ENCODE results near the gene DCTD. TPM values are rescaled to one million over a fixed set of nuclear protein-coding genes. Genes with fewer than 3 reads are reported as not detected.

The DCTD gene
- total RNA-seq, 1 donor = 110 TPM

DNA sequence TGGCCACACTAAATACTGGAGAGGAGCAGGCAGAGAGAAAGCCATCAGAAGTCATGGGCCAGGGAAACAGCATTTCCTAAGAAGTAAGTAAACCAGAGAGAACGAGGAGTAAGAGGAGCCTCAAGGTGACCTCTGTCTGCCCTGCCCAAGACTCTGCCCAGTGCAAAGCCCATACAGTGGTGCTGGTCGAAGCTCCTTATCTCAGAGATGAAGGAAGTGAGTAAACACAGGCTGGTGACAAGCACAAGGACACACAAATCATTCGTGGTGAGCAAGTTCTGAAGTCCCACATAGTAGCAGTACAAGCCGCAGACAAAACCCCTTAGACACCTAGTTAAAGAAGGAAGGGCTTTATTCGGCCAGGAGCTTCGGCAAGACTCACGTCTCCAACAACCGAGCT lies 62.7 kb downstream of the DCTD start:
- H3K4me1 ChIP-seq (ENCODE audit: insufficient read depth, low read length) = no peaks in the 10 kb centered on the region
- no peaks in the 10 kb centered on the region for H3K79me2 ChIP-seq (ENCODE audit: insufficient read depth, low read length)
- no peaks in the 10 kb centered on the region for H4K20me1 ChIP-seq (ENCODE audit: insufficient read depth, low read length)
- TF ChIP-seq CTCF (IDR thresholded peaks at IDR 0.05; ENCODE audit: extremely low read depth, low read depth, low read length) = no peak
- no peak for DNase-seq (ENCODE audit: insufficient read length, low spot score, missing footprints)
- no peak overlapping the region for H3K4me2 ChIP-seq (ENCODE audit: insufficient read depth, low read length)
- H3K36me3 ChIP-seq (ENCODE audit: insufficient read depth, low read length) = no peaks in the 10 kb centered on the region
- no peak overlapping the region for H3K27ac ChIP-seq (ENCODE audit: low read depth, low read length)
- no peak overlapping the region for H2AFZ ChIP-seq (ENCODE audit: low read length)
- no peaks in the 10 kb centered on the region for H3K27me3 ChIP-seq (ENCODE audit: insufficient read depth, low read length)
- no peaks in the 10 kb centered on the region for H3K9me3 ChIP-seq (ENCODE audit: low read depth, low read length)
- no peak overlapping the region for H3K4me3 ChIP-seq (ENCODE audit: insufficient read depth, low read length)

DNA sequence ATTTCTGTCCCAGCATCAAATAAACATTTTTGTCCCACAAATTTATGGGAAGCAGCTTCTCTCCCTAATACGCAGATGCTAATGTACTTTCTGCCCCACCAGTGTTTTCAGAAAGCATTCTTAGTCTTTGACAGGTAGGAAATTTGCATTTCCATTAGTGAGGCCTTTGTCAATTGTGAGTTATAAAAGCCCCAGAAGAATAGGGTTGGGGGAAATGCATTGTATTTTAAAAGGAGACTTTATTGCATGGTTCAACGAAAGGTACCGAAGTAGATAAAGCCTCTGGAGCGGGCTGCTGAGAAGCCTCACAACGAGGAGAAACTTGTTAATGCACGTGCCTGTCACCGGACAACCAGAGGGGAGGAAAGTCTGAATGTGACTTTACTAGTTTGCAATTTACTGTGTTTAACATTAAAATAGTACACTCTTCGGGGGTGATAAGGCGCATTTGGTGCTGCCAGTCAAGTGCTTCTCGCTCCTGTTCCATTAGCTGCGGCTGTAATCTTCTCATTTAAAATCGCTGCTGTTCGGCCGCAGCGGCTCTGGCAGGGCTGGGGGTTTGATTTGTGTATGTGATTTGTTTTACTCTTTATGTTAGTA lies 63.4 kb downstream of the DCTD start:
- H3K27me3 ChIP-seq (ENCODE audit: insufficient read depth, low read length) = no peaks in the 10 kb centered on the region
- H2AFZ ChIP-seq (ENCODE audit: low read length) = no peak overlapping the region
- H3K9me3 ChIP-seq (ENCODE audit: low read depth, low read length) = no peaks in the 10 kb centered on the region
- H3K36me3 ChIP-seq (ENCODE audit: insufficient read depth, low read length) = no peaks in the 10 kb centered on the region
- no peak overlapping the region for H3K27ac ChIP-seq (ENCODE audit: low read depth, low read length)
- H3K79me2 ChIP-seq (ENCODE audit: insufficient read depth, low read length) = no peaks in the 10 kb centered on the region
- TF ChIP-seq CTCF (IDR thresholded peaks at IDR 0.05; ENCODE audit: extremely low read depth, low read depth, low read length) = no peak
- no peaks in the 10 kb centered on the region for H4K20me1 ChIP-seq (ENCODE audit: insufficient read depth, low read length)
- H3K4me1 ChIP-seq (ENCODE audit: insufficient read depth, low read length) = no peaks in the 10 kb centered on the region
- no peak overlapping the region for H3K4me3 ChIP-seq (ENCODE audit: insufficient read depth, low read length)
- no peak for DNase-seq (ENCODE audit: insufficient read length, low spot score, missing footprints)
- no peak overlapping the region for H3K4me2 ChIP-seq (ENCODE audit: insufficient read depth, low read length)

DNA sequence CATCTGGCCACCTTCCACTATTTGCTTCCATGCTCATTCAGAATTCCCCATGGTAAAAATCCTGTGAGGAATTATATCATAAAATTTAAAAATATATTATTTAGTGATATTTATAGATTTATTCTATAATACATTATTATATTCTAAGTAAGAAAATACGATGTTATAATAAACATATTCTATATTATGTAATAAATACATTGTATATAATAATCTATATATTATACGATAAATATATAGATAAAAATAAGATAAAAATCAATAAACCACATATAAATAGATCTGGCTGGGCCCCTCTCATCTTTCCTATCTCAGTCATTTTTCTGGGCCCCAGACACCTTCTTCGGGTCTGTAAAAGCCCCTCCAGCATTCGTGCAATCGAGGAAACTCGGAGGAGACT lies 68.5 kb downstream of the DCTD start:
- DNase-seq (ENCODE audit: insufficient read length, low spot score, missing footprints) = no peak
- Histone ChIP-seq H3K27ac (ENCODE audit: low read depth, low read length) (no peak overlapping the region), H3K36me3 (ENCODE audit: insufficient read depth, low read length) (no peaks in the 10 kb centered on the region), H3K4me3 (ENCODE audit: insufficient read depth, low read length) (no peak overlapping the region), H3K79me2 (ENCODE audit: insufficient read depth, low read length) (no peaks in the 10 kb centered on the region), H3K27me3 (ENCODE audit: insufficient read depth, low read length) (peaks cover 9% of the 10 kb centered on the region), H3K9me3 (ENCODE audit: low read depth, low read length) (no peaks in the 10 kb centered on the region), H4K20me1 (ENCODE audit: insufficient read depth, low read length) (no peaks in the 10 kb centered on the region), H3K4me1 (ENCODE audit: insufficient read depth, low read length) (no peaks in the 10 kb centered on the region), H3K4me2 (ENCODE audit: insufficient read depth, low read length) (no peak overlapping the region), H2AFZ (ENCODE audit: low read length) (no peak overlapping the region)
- TF ChIP-seq CTCF (IDR thresholded peaks at IDR 0.05; ENCODE audit: extremely low read depth, low read depth, low read length) = no peak

GRCh38 chr4:182847576-182848450 lies 69.4 kb downstream of the DCTD start:
- TF ChIP-seq CTCF (IDR thresholded peaks at IDR 0.05; ENCODE audit: extremely low read depth, low read depth, low read length) = no peak
- DNase-seq (ENCODE audit: insufficient read length, low spot score, missing footprints) = no peak

More at GRCh38 chr4:182847576-182848450, 69.4 kb downstream of the DCTD start:
- Histone ChIP-seq H3K4me3 (ENCODE audit: insufficient read depth, low read length) (no peak overlapping the region), H2AFZ (ENCODE audit: low read length) (no peak overlapping the region), H3K4me2 (ENCODE audit: insufficient read depth, low read length) (no peak overlapping the region), H4K20me1 (ENCODE audit: insufficient read depth, low read length) (no peaks in the 10 kb centered on the region), H3K4me1 (ENCODE audit: insufficient read depth, low read length) (no peaks in the 10 kb centered on the region), H3K36me3 (ENCODE audit: insufficient read depth, low read length) (no peaks in the 10 kb centered on the region), H3K27ac (ENCODE audit: low read depth, low read length) (no peak overlapping the region), H3K79me2 (ENCODE audit: insufficient read depth, low read length) (no peaks in the 10 kb centered on the region), H3K9me3 (ENCODE audit: low read depth, low read length) (no peaks in the 10 kb centered on the region), H3K27me3 (ENCODE audit: insufficient read depth, low read length) (peaks cover 9% of the 10 kb centered on the region)

Measured in osteoblast (primary cell).